Activated gamma-delta T cell (primary cell): Measurements from ENCODE around the gene SLC29A4.
"Not testable (repeated sequence)": the region's sequence is repeated elsewhere in the genome, so short reads cannot be mapped to it uniquely, and the experiment has no call there.

Experiments used
- DNase-seq: peaks from one replicate; lab custom pipeline; 2025; lab: John Stamatoyannopoulos, UW

Gene SLC29A4

GRCh38 chr7:5296015-5296610, 13.4 kb downstream of the SLC29A4 start:
- no peak for DNase-seq

DNA sequence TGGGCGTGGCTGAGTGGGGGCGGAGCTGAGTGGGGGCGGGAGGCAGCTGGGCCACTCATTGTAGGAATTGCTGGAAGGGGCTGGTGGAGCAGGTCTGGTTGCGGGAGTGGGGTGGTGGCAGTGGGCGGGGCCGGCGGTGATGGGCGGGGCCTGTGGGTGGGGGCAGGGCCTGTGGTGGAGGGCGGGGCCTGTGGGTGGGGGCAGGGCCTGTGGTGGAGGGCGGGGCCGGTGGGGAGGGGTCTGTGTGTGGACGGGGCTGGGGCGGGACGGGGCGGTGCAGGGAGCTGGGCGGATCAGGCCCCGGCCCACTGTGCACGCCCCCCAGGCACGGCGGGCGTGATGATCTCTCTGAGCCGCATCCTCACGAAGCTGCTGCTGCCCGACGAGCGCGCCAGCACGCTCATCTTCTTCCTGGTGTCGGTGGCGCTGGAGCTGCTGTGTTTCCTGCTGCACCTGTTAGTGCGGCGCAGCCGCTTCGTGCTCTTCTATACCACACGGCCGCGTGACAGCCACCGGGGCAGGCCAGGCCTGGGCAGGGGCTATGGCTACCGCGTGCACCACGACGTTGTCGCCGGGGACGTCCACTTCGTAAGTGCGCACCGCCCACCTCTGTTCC, 14.0 kb downstream of the SLC29A4 start:
- DNase-seq: peak; percentile 72

GRCh38 chr7:5300366-5300765, 17.6 kb downstream of the SLC29A4 start:
- DNase-seq: no peak

- DNase-seq: no peak
These were observed 19.8 kb downstream of the SLC29A4 start for GRCh38 chr7:5302577-5302976.

DNA sequence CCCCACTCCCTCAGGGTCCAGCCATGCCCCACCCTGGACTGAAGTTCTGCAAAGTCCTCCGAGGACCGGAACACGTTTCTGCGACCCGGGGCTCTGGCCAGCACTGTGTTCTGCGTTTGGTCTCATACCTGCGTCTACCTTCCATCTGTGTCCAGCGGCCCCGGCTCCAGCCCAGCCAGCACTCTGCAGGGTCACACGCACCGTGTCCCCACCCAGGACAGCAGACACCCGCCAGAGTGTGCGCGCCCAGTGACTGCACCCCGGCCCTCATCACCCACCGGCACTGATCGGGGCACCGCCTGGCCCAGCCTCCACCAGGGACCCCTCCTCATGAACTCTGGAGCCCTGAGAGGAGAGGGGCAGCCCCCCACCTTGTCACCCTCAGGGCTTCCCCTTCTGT, 20.3 kb downstream of the SLC29A4 start:
- no peak for DNase-seq

- DNase-seq: no peak
These were observed 21.1 kb downstream of the SLC29A4 start for GRCh38 chr7:5303591-5304505.

DNA sequence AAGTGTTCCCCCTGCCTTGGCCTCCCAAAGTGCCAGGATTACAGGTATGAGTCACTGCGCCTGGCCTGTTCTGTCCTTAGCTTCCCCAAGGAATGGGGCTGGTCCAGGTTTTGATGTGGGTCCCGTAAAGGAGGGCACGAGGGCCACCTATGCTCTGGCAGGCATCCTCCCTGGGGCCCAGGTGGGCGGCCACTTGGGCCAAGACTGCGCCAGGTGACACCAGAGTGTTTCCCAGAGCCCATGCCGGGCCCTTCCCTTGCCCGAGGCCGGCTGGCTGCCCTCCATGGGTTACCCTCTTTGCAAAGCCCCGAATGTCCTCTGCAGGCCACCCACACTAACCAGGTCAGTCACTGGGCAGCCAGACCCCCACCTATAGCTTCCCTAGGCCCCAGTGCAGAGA, 22.3 kb downstream of the SLC29A4 start:
- not testable (repeated sequence) for DNase-seq

DNA sequence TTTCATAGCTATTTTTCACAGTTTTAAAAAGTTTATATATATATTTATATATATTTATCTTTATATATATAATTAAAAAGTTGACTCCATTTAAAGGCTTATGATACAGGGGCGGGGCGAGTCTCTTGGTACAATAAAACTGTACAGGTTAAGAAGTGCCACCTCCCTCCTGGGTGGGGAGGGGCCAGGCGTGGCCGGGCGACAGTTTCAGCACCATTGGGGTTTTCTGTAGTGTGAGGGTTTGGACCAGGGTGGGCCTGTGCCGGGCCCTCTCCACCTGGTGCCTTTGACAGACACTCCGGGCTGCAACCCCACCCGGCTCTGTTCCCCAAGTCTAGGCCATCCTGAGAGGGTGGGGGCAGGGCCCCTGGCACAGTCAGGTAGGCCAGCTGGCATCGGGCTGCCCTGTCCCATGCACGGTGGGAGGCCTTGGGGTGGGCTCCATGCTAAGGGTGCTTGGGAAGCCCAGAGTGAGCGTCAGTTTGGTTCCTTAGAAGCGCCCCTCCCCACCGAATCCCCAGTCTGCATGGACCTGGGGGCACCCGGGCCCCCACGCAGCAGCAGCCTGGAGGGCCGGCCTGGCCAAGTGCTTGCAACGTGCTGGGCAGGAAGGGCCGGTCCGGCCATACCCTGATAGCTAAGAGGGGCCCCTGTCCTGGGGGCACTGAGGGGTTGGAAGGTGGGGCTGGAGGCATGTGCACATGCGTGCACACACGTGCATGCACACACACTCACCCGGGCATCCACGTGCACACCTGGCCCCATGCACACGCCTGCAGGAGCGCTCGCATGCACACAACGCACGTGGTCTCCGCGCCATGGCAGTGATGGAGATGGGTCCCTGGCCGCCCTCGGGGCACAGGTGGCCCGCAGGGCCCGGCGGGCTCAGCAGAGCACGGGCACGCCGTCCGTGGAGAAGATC, 24.7 kb downstream of the SLC29A4 start:
- DNase-seq: not testable (repeated sequence)

- no peak for DNase-seq
These were observed 26.4 kb downstream of the SLC29A4 start for GRCh38 chr7:5309146-5309545.

DNA sequence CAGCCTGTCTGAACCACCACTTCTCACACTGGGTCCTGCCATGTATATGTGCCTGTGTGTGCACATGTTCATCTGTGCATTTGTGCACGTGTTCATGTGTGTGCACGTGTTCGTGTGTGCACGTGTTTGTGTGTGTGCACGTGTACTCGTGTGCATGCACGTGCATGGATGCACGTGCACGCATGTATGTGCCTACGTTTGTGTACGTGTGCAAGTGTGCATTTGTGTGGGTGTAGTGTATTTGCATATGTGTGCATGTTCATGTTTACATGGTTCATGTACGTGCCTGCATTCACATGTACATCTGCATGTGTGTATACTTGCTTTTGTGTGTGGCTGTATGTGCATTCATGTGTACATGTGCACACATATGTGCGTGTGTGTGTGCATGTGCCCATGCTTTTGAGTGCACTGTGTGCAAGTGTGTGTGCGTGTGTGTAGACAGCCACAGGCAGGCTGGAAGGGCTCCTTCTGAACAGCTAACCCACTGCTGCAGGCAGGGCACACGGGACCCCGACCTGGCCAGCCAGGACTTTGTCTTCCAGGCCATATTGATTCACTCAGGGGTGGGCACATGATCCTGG, 28.2 kb downstream of the SLC29A4 start:
- no peak for DNase-seq

DNA sequence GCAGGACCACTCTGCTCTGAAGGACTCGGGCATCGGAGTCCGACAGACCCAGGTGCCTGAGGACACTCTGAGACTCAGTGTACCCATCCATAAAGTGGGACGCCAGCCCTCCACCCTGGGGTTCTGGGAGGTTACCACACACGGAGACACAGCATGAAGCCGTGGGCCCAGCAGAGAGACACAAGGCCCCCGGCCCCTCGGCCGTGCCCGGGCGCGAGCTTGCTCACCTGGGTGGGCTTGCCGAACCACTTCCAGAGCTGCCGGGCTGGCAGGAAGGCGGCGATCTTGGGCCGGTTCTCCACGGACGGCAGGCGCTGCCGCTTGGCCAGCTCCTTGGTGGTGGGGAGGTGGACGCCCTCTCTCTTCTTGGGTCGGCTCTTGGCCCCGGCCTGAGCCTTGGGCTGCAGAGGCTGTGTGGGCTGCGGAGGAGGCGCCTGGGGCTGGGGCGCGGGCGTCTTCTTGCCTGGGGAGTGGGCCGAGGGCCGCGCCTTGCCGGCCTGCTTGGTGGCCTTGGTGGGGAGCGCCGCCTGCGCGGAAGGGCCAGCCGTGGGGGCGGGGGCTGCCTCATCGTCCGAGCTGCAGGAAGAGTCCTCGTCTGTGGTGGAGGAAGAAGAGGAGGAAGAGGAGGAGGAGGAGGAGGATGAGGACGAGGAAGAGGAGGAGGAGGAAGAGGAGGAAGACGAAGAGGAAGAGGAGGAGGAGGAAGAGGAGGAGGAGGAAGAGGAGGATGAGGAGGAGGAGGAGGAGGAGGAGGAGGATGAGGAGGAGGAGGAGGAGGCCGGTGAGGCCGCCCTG, 29.7 kb downstream of the SLC29A4 start:
- not testable (repeated sequence) for DNase-seq

DNA sequence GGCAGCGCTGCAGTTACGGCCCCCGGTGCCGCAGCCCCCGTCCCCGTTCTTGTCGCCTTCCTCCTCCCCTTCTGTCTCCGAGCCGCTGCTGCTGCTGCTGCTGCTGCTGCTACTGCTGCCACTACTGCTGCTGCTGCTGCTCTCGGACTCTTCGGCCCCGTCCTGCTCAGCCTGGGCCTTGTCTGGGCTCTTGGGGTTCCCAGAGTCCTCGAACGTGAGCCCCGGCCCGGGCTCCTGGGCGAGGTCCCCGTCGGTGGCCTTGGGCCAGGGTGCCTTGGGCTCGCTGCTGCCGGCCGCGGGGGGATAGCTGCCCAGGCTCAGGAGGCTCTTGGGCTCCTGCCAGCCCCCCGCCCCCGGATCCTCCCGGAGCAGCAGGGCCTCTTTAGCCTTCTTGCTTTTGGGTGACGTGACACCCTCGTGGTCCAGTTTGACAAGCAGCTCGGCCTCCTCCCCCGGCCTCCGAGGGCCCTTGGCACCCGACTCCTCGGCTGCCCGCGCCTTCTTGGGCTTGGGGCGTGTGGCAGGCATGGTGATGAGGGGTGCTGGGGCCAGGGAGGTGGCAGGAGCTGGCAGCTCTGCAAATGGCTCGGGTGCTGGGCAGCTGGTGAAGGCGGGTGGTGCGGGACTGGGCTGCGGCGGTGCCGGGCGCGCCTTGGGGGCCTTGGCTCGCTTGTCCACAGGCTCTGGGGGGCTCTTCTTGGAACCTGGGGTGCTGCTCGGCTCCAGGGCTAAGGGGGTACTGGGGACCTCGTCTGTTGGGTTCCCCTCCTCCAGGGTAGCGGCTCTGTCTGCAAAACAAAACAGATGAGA, 30.5 kb downstream of the SLC29A4 start:
- not testable (repeated sequence) for DNase-seq

- no peak for DNase-seq
These were observed 32.1 kb downstream of the SLC29A4 start for GRCh38 chr7:5314864-5315263.

- DNase-seq: no peak
These were observed 33.0 kb downstream of the SLC29A4 start for GRCh38 chr7:5315761-5316160.

GRCh38 chr7:5318613-5319012, 35.9 kb downstream of the SLC29A4 start:
- DNase-seq: not testable (repeated sequence)

- no peak for DNase-seq
These were observed 37.6 kb downstream of the SLC29A4 start for GRCh38 chr7:5320391-5320790.

DNA sequence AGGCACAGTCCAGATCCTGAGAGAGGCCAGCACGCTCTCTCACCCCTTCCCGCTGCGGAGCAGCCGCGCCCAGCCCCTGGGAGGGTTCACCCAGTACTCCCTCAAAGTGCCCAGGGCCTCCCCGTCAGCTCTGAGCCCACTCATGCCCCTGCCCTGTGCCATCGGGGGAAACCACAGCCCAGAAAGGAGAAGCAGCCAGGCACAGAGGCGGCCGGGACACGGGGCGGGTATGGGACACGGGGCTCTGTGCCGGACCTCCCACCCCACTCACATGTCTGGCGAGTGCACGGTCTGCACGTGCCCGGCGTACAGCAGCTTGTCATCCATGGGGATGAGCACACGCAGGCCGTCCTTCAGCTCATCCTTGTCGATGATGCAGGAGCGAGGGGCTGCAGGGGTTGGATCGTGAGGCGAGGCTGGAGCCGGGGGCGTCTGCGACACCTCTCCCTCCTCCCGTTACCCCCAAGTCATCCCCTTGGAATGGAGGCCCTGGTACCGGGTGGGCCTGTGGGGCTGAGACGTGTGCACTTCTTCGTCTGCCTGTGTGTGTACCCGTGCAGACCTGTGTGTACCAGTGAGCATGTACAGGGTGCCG, 38.2 kb downstream of the SLC29A4 start:
- DNase-seq: no peak

GRCh38 chr7:5322621-5323410, 40.1 kb downstream of the SLC29A4 start:
- no peak for DNase-seq
